ENCODE results near the gene KIF1B.

Gene KIF1B

GRCh38 chr1:10309243-10310011 is 99.1 kb downstream of the KIF1B start:
- TF ChIP-seq ZNF70 (CRISPR knock-in tag; IDR thresholded peaks at IDR 0.05) (no peak), ZNF565 (CRISPR knock-in tag; conservative IDR thresholded peaks at IDR 0.05; ENCODE audit: low read depth) (no peak), ESRRG (CRISPR knock-in tag; IDR thresholded peaks at IDR 0.05) (no peak), CSDC2 (CRISPR knock-in tag; IDR thresholded peaks at IDR 0.05) (no peak), ZFP30 (CRISPR knock-in tag; IDR thresholded peaks at IDR 0.05) (no peak), PATZ1 (CRISPR knock-in tag; IDR thresholded peaks at IDR 0.05; ENCODE audit: borderline replicate concordance) (no peak), OSR1 (CRISPR knock-in tag; IDR thresholded peaks at IDR 0.05) (no peak), BACH2 (CRISPR knock-in tag; IDR thresholded peaks at IDR 0.05; ENCODE audit: borderline replicate concordance) (no peak), ISL1 (CRISPR knock-in tag; IDR thresholded peaks at IDR 0.05) (no peak), RARB (CRISPR knock-in tag; IDR thresholded peaks at IDR 0.05) (no peak), TOX (CRISPR knock-in tag; IDR thresholded peaks at IDR 0.05; ENCODE audit: borderline replicate concordance) (no peak), CREB5 (CRISPR knock-in tag; IDR thresholded peaks at IDR 0.05; ENCODE audit: low read depth) (no peak), TCF4 (CRISPR knock-in tag; IDR thresholded peaks at IDR 0.05; ENCODE audit: borderline replicate concordance) (no peak), GLIS3 (CRISPR knock-in tag; IDR thresholded peaks at IDR 0.05) (no peak), ZFP3 (CRISPR knock-in tag; IDR thresholded peaks at IDR 0.05) (no peak), ZNF8 (CRISPR knock-in tag; IDR thresholded peaks at IDR 0.05) (no peak), CSRNP3 (CRISPR knock-in tag; IDR thresholded peaks at IDR 0.05) (no peak), SNAI2 (CRISPR knock-in tag; IDR thresholded peaks at IDR 0.05) (no peak), ARNTL (CRISPR knock-in tag; IDR thresholded peaks at IDR 0.05; ENCODE audit: borderline replicate concordance, low read depth) (no peak)
- ATAC-seq, result no peak

- no peak for TF ChIP-seq OSR1 (CRISPR knock-in tag; IDR thresholded peaks at IDR 0.05)
- TF ChIP-seq ZFP30 (CRISPR knock-in tag; IDR thresholded peaks at IDR 0.05), result no peak
- TF ChIP-seq ESRRG (CRISPR knock-in tag; IDR thresholded peaks at IDR 0.05), result no peak
- no peak for TF ChIP-seq CSRNP3 (CRISPR knock-in tag; IDR thresholded peaks at IDR 0.05)
- TF ChIP-seq ARNTL (CRISPR knock-in tag; IDR thresholded peaks at IDR 0.05; ENCODE audit: borderline replicate concordance, low read depth), result no peak
- no peak for TF ChIP-seq TOX (CRISPR knock-in tag; IDR thresholded peaks at IDR 0.05; ENCODE audit: borderline replicate concordance)
- no peak for TF ChIP-seq ZNF565 (CRISPR knock-in tag; conservative IDR thresholded peaks at IDR 0.05; ENCODE audit: low read depth)
- no peak for TF ChIP-seq RARB (CRISPR knock-in tag; IDR thresholded peaks at IDR 0.05)
- TF ChIP-seq BACH2 (CRISPR knock-in tag; IDR thresholded peaks at IDR 0.05; ENCODE audit: borderline replicate concordance), result no peak
- no peak for TF ChIP-seq TCF4 (CRISPR knock-in tag; IDR thresholded peaks at IDR 0.05; ENCODE audit: borderline replicate concordance)
- no peak for TF ChIP-seq CREB5 (CRISPR knock-in tag; IDR thresholded peaks at IDR 0.05; ENCODE audit: low read depth)
- TF ChIP-seq ISL1 (CRISPR knock-in tag; IDR thresholded peaks at IDR 0.05), result no peak
- TF ChIP-seq ZFP3 (CRISPR knock-in tag; IDR thresholded peaks at IDR 0.05), result no peak
- TF ChIP-seq SNAI2 (CRISPR knock-in tag; IDR thresholded peaks at IDR 0.05), result no peak
- no peak for TF ChIP-seq PPARA (CRISPR knock-in tag; IDR thresholded peaks at IDR 0.05; ENCODE audit: borderline replicate concordance)
- TF ChIP-seq ZNF70 (CRISPR knock-in tag; IDR thresholded peaks at IDR 0.05), result no peak
- TF ChIP-seq GLIS3 (CRISPR knock-in tag; IDR thresholded peaks at IDR 0.05), result no peak
- ATAC-seq, result no peak
Measured at GRCh38 chr1:10316752-10317151, 106.4 kb downstream of the KIF1B start.

GRCh38 chr1:10319750-10320149 is 109.4 kb downstream of the KIF1B start:
- ATAC-seq, result no peak
- TF ChIP-seq ZNF565 (CRISPR knock-in tag; conservative IDR thresholded peaks at IDR 0.05; ENCODE audit: low read depth) (no peak), ISL1 (CRISPR knock-in tag; IDR thresholded peaks at IDR 0.05) (no peak), TCF4 (CRISPR knock-in tag; IDR thresholded peaks at IDR 0.05; ENCODE audit: borderline replicate concordance) (no peak), OSR1 (CRISPR knock-in tag; IDR thresholded peaks at IDR 0.05) (no peak), GLIS3 (CRISPR knock-in tag; IDR thresholded peaks at IDR 0.05) (no peak), SNAI2 (CRISPR knock-in tag; IDR thresholded peaks at IDR 0.05) (no peak), POU6F1 (CRISPR knock-in tag; IDR thresholded peaks at IDR 0.05; ENCODE audit: borderline replicate concordance, low read depth) (no peak), CREB5 (CRISPR knock-in tag; IDR thresholded peaks at IDR 0.05; ENCODE audit: low read depth) (no peak)

Data from SK-N-SH treated with all-trans-retinoic acid at 6 μM for 48 hours (cell line).